Measurements from ENCODE around the gene EYA4.

DNA sequence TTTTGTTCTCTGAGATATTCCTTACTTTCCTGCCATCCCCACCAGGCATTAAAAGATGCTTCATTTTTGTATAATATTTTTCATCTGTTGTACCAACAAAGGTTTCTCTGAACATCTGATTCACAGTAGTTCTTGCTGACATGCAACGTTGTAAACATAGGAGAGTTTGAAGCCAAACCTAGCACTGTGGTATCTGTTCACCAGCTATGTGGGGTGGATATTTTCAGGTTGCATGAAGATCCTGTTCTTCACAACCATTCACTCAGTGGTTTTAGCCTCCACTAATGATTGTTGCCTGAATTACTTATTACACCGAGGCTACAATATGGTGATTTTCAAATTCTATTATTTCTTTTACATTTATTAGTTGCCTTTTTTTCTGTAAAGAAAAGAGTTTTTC lies 56.5 kb downstream of the EYA4 start:
- TF ChIP-seq, protein P1, sequence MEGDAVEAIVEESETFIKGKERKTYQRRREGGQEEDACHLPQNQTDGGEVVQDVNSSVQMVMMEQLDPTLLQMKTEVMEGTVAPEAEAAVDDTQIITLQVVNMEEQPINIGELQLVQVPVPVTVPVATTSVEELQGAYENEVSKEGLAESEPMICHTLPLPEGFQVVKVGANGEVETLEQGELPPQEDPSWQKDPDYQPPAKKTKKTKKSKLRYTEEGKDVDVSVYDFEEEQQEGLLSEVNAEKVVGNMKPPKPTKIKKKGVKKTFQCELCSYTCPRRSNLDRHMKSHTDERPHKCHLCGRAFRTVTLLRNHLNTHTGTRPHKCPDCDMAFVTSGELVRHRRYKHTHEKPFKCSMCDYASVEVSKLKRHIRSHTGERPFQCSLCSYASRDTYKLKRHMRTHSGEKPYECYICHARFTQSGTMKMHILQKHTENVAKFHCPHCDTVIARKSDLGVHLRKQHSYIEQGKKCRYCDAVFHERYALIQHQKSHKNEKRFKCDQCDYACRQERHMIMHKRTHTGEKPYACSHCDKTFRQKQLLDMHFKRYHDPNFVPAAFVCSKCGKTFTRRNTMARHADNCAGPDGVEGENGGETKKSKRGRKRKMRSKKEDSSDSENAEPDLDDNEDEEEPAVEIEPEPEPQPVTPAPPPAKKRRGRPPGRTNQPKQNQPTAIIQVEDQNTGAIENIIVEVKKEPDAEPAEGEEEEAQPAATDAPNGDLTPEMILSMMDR (IDR thresholded peaks at IDR 0.05): no peak
- TF ChIP-seq POLR2A (IDR thresholded peaks at IDR 0.05): no peak
